Gastrocnemius medialis (tissue), 4 donors: Measurements from ENCODE around the gene FASTKD3.

Experiments
- POLR2A ChIP-seq, 2 donors: fragments of 450-650 bp; IDR thresholded peaks; one replicate each; pipeline ENCODE4 v1.6.1; 2017; ENCODE audit warnings: antibody characterized with exemption in 2 of 2, mild to moderate bottlenecking in 2 of 2, moderate library complexity in 2 of 2
- TF ChIP-seq, protein P1 (sequence below), 5 experiments: fragments of 450-650 bp in 3 of 5; fragments of 200-600 bp in 2 of 5; sonication (generic) in 2 of 5; IDR thresholded peaks in 4 of 5; conservative IDR thresholded peaks in 1 of 5; 1 replicate in 4 of 5; 2 replicates in 1 of 5; pipeline ENCODE4 v1.5.1; 2016 to 2019; ENCODE audit warnings: antibody characterized with exemption in 5 of 5, mild to moderate bottlenecking in 3 of 5, moderate library complexity in 3 of 5

DNA sequence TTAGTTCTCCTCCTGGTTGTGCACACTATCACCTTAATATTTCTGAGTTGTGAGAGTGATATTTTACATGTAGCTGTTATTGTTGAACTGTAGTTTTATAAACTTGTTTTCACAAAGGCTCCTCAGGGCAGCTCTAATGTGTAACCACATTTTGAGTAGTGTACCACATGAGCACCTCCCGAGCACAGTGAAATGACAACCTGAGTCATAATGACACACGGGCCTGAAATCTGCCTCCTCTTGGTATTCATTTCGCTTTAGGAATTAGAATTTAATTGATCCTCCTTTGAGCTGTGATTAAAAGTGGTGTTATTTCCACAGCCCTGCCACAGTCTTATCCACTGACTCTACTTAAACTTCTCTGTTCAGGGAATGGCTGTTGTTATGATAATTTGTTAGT lies 8.0 kb upstream of the FASTKD3 start:
- TF ChIP-seq, protein P1, sequence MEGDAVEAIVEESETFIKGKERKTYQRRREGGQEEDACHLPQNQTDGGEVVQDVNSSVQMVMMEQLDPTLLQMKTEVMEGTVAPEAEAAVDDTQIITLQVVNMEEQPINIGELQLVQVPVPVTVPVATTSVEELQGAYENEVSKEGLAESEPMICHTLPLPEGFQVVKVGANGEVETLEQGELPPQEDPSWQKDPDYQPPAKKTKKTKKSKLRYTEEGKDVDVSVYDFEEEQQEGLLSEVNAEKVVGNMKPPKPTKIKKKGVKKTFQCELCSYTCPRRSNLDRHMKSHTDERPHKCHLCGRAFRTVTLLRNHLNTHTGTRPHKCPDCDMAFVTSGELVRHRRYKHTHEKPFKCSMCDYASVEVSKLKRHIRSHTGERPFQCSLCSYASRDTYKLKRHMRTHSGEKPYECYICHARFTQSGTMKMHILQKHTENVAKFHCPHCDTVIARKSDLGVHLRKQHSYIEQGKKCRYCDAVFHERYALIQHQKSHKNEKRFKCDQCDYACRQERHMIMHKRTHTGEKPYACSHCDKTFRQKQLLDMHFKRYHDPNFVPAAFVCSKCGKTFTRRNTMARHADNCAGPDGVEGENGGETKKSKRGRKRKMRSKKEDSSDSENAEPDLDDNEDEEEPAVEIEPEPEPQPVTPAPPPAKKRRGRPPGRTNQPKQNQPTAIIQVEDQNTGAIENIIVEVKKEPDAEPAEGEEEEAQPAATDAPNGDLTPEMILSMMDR (IDR thresholded peaks at IDR 0.05 in 4 of 5, conservative IDR thresholded peaks at IDR 0.05 in 1 of 5) = no peak
- TF ChIP-seq POLR2A (IDR thresholded peaks at IDR 0.05) = no peak
